SH-SY5Y (cell line): ENCODE data around the gene LRRC55.

Experiments
- GATA2 ChIP-seq: IDR thresholded peaks from 2 replicates; pipeline ENCODE4 v1.6.1; 2011; ENCODE audit warnings: mild to moderate bottlenecking, low read depth, low read length
- GATA3 ChIP-seq: IDR thresholded peaks from 2 replicates; pipeline ENCODE4 v1.6.1; 2011; ENCODE audit warnings: low read depth, mild to moderate bottlenecking, low read length, moderate library complexity

- TF ChIP-seq GATA2 (no peak), GATA3 (no peak)
These were observed 49.9 kb downstream of the LRRC55 start for GRCh38 chr11:57231539-57232253.
